Measurements from ENCODE around the gene IQCM. TPM values are rescaled to one million over a fixed set of nuclear protein-coding genes. Genes with fewer than 3 reads are reported as not detected.

IQCM gene
- total RNA-seq, 1 donor from 2014 or later: not detected

GRCh38 chr4:149790172-149790907, 25.3 kb downstream of the IQCM start:
- Mint-ChIP-seq H3K27ac (no peak overlapping the region), H3K4me1 (ENCODE audit: unreplicated experiment) (peaks cover 3% of the 10 kb centered on the region), H3K9me3 (no peaks in the 10 kb centered on the region), H3K36me3 (no peaks in the 10 kb centered on the region), H3K4me3 (no peak overlapping the region), H3K27me3 (peaks cover 11% of the 10 kb centered on the region)
- TF ChIP-seq, protein P1, sequence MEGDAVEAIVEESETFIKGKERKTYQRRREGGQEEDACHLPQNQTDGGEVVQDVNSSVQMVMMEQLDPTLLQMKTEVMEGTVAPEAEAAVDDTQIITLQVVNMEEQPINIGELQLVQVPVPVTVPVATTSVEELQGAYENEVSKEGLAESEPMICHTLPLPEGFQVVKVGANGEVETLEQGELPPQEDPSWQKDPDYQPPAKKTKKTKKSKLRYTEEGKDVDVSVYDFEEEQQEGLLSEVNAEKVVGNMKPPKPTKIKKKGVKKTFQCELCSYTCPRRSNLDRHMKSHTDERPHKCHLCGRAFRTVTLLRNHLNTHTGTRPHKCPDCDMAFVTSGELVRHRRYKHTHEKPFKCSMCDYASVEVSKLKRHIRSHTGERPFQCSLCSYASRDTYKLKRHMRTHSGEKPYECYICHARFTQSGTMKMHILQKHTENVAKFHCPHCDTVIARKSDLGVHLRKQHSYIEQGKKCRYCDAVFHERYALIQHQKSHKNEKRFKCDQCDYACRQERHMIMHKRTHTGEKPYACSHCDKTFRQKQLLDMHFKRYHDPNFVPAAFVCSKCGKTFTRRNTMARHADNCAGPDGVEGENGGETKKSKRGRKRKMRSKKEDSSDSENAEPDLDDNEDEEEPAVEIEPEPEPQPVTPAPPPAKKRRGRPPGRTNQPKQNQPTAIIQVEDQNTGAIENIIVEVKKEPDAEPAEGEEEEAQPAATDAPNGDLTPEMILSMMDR (conservative IDR thresholded peaks at IDR 0.05): no peak
- DNase-seq (ENCODE audit: extremely low spot score, unreplicated experiment): no peak

- Mint-ChIP-seq H3K27me3 (peaks cover 11% of the 10 kb centered on the region), H3K4me3 (no peak overlapping the region), H3K9me3 (no peaks in the 10 kb centered on the region), H3K27ac (no peak overlapping the region), H3K4me1 (ENCODE audit: unreplicated experiment) (no peaks in the 10 kb centered on the region), H3K36me3 (no peaks in the 10 kb centered on the region)
- no peak for DNase-seq (ENCODE audit: extremely low spot score, unreplicated experiment)
- TF ChIP-seq, protein P1 (conservative IDR thresholded peaks at IDR 0.05): no peak
These were observed 27.3 kb downstream of the IQCM start for GRCh38 chr4:149788300-149788699.

GRCh38 chr4:149785696-149786431, 29.8 kb downstream of the IQCM start:
- Mint-ChIP-seq H3K4me1 (ENCODE audit: unreplicated experiment) (no peaks in the 10 kb centered on the region), H3K9me3 (no peaks in the 10 kb centered on the region), H3K36me3 (no peaks in the 10 kb centered on the region), H3K27me3 (peaks cover 7% of the 10 kb centered on the region), H3K27ac (no peak overlapping the region), H3K4me3 (no peak overlapping the region)
- DNase-seq (ENCODE audit: extremely low spot score, unreplicated experiment): no peak
- TF ChIP-seq, protein P1 (conservative IDR thresholded peaks at IDR 0.05): no peak

- DNase-seq (ENCODE audit: extremely low spot score, unreplicated experiment): no peak
- Mint-ChIP-seq H3K4me3 (no peak overlapping the region), H3K9me3 (no peaks in the 10 kb centered on the region), H3K27ac (no peak overlapping the region), H3K27me3 (peaks cover 7% of the 10 kb centered on the region), H3K36me3 (no peaks in the 10 kb centered on the region), H3K4me1 (ENCODE audit: unreplicated experiment) (no peaks in the 10 kb centered on the region)
- TF ChIP-seq, protein P1 (conservative IDR thresholded peaks at IDR 0.05): no peak
These were observed 31.6 kb downstream of the IQCM start for GRCh38 chr4:149784018-149784417.

DNA sequence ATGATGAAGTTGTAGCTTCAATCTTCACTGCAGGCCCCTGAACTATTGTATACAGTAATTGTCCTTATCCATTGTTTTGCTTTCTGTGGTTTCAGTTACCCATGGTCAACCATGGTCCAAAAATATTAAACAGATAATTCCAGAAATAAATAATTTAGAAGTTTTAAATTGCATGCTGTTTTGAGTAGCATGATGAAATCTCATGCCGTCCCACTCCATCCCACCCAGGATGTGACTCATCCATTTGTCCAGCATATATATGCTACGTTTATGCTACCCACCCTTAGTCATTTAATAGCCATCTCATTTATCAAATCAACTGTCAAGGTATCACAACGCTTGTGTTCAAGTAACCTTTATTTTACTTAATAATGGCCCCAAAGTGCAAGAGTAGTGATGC, 34.5 kb downstream of the IQCM start:
- Mint-ChIP-seq H3K36me3 (no peaks in the 10 kb centered on the region), H3K9me3 (no peaks in the 10 kb centered on the region)
- no peak for DNase-seq (ENCODE audit: extremely low spot score, unreplicated experiment)

More for the DNA sequence above, 34.5 kb downstream of the IQCM start:
- Mint-ChIP-seq H3K27me3 (peaks cover 3% of the 10 kb centered on the region), H3K4me1 (ENCODE audit: unreplicated experiment) (no peaks in the 10 kb centered on the region), H3K4me3 (no peak overlapping the region), H3K27ac (no peak overlapping the region)
- TF ChIP-seq, protein P1 (conservative IDR thresholded peaks at IDR 0.05): no peak

Measured in type B pancreatic cell (in vitro differentiated cells).